Uterus (tissue), 2 donors: Measurements from ENCODE around the gene PPP1R7.

Source experiments
- POLR2A ChIP-seq, 2 donors: fragments of 450-650 bp; IDR thresholded peaks; one replicate each; pipeline ENCODE4 v1.6.1; 2016; ENCODE audit warnings: antibody characterized with exemption in 2 of 2, mild to moderate bottlenecking in 1 of 2, moderate library complexity in 1 of 2
- TF ChIP-seq, protein P1 (sequence below), 4 experiments: fragments of 200-600 bp in 2 of 4; fragments of 450-650 bp in 2 of 4; sonication (generic) in 2 of 4; IDR thresholded peaks; one replicate each; pipeline ENCODE4 v1.5.1; 2016 to 2019; ENCODE audit warnings: antibody characterized with exemption in 4 of 4, mild to moderate bottlenecking in 2 of 4, moderate library complexity in 1 of 4

DNA sequence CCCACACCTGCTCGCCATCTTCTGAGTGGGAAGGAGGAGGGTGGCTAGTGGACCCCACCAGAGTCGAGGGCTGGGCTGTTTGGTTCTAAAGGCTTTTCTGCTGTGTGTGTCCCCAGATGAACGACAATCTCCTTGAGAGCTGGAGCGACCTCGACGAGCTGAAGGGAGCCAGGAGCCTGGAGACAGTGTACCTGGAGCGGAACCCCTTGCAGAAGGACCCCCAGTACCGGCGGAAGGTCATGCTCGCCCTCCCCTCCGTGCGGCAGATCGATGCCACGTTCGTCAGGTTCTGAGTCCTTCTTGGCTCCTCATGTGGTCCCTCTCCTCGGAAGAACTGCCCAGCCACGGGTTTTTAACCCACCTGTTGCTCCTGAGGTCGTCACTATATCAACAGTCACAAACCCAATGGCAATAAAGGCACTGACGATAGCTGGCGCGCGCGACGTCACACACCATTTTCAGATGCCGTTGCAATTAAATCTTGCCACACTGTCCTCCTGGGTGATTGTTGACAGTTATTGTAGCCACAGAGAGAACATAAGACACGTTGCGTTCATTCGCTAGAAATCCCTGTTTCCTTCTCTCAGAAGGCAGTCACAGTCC lies 32.4 kb downstream of the PPP1R7 start:
- TF ChIP-seq, protein P1, sequence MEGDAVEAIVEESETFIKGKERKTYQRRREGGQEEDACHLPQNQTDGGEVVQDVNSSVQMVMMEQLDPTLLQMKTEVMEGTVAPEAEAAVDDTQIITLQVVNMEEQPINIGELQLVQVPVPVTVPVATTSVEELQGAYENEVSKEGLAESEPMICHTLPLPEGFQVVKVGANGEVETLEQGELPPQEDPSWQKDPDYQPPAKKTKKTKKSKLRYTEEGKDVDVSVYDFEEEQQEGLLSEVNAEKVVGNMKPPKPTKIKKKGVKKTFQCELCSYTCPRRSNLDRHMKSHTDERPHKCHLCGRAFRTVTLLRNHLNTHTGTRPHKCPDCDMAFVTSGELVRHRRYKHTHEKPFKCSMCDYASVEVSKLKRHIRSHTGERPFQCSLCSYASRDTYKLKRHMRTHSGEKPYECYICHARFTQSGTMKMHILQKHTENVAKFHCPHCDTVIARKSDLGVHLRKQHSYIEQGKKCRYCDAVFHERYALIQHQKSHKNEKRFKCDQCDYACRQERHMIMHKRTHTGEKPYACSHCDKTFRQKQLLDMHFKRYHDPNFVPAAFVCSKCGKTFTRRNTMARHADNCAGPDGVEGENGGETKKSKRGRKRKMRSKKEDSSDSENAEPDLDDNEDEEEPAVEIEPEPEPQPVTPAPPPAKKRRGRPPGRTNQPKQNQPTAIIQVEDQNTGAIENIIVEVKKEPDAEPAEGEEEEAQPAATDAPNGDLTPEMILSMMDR (IDR thresholded peaks at IDR 0.05) = no peak
- TF ChIP-seq POLR2A (IDR thresholded peaks at IDR 0.05) = no peak
